Keratinocyte (primary cell): ENCODE measurements around the gene TBC1D19. TPM values are rescaled to one million over a fixed set of nuclear protein-coding genes. Genes with fewer than 3 reads are reported as not detected.

ENCODE experiments used
- DNase-seq: peaks from one replicate; pipeline ENCODE4 v3.0.0-alpha.2; 2011; ENCODE audit warnings: low read depth, missing footprints, low spot score
- FAIRE-seq: peaks from 2 replicates; lab custom pipeline; 2011; peaks lifted over from hg19 to GRCh38; lab: Jason Lieb, UNC
- H2AFZ ChIP-seq: 2 replicates; pipeline ENCODE4 v1.6.0; 2012; ENCODE audit warnings: low read length, control low read depth, inconsistent platforms; ENCODE audit not compliant: control insufficient read depth
- H3K27ac ChIP-seq: 2 replicates; pipeline ENCODE4 v1.5.1; 2011; ENCODE audit warnings: low read length; ENCODE audit not compliant: control insufficient read depth, insufficient read depth
- H3K27me3 ChIP-seq: 3 replicates; pipeline ENCODE4 v1.6.0; 2011; ENCODE audit warnings: low read length; ENCODE audit not compliant: control insufficient read depth, insufficient read depth; ENCODE audit errors: extremely low read depth
- H3K36me3 ChIP-seq, 2 experiments: 2 replicates in 1 of 2; 3 replicates in 1 of 2; pipeline ENCODE4 v1.5.1; 2011; ENCODE audit warnings: low read length in 2 of 2, mild to moderate bottlenecking in 1 of 2; ENCODE audit not compliant: control insufficient read depth in 2 of 2, insufficient read depth in 2 of 2; ENCODE audit errors: extremely low read depth in 1 of 2
- H3K4me1 ChIP-seq: 3 replicates; pipeline ENCODE4 v1.5.1; 2011; ENCODE audit warnings: low read length; ENCODE audit not compliant: control insufficient read depth, insufficient read depth; ENCODE audit errors: extremely low read depth
- H3K4me2 ChIP-seq: 3 replicates; pipeline ENCODE4 v1.6.0; 2011; ENCODE audit warnings: low read depth, low read length; ENCODE audit not compliant: control insufficient read depth, insufficient read depth; ENCODE audit errors: extremely low read depth
- H3K4me3 ChIP-seq, 3 experiments: fragments of 200-600 bp in 1 of 3; sonication (generic) in 1 of 3; 2 replicates in 2 of 3; 3 replicates in 1 of 3; pipeline ENCODE4 v1.5.1; 2011 to 2016; ENCODE audit warnings: low read length in 3 of 3, mild to moderate bottlenecking in 3 of 3, control low read depth in 2 of 3, inconsistent platforms in 1 of 3, low read depth in 1 of 3, mixed read lengths in 1 of 3, mixed run types in 1 of 3, moderate library complexity in 1 of 3; ENCODE audit not compliant: control insufficient read depth in 2 of 3, insufficient read depth in 2 of 3; ENCODE audit errors: extremely low read depth in 1 of 3
- H3K79me2 ChIP-seq: 2 replicates; pipeline ENCODE4 v1.6.0; 2012; ENCODE audit warnings: low read length; ENCODE audit not compliant: control insufficient read depth, insufficient read depth
- H3K9ac ChIP-seq: 3 replicates; pipeline ENCODE4 v1.6.0; 2011; ENCODE audit warnings: low read length; ENCODE audit not compliant: control insufficient read depth, insufficient read depth; ENCODE audit errors: extremely low read depth
- H3K9me1 ChIP-seq: 3 replicates; pipeline ENCODE4 v1.6.0; 2011; ENCODE audit warnings: low read length; ENCODE audit not compliant: control insufficient read depth, insufficient read depth; ENCODE audit errors: extremely low read depth
- H3K9me3 ChIP-seq: 2 replicates; pipeline ENCODE4 v1.5.1; 2012; ENCODE audit warnings: low read depth, low read length; ENCODE audit not compliant: control insufficient read depth
- H4K20me1 ChIP-seq: 3 replicates; pipeline ENCODE4 v1.6.0; 2011; ENCODE audit warnings: low read length; ENCODE audit not compliant: control insufficient read depth, insufficient read depth; ENCODE audit errors: extremely low read depth
- EZH2 ChIP-seq: IDR thresholded peaks from one replicate; pipeline ENCODE4 v1.6.1; 2012; ENCODE audit warnings: inconsistent platforms, mild to moderate bottlenecking, low read length, moderate library complexity
- dilution Hi-C: fragments of 300-500 bp; cut with MboI; formaldehyde crosslinking; loops from one replicate; pipeline ENCODE4 v1.7.0; 2020; ENCODE audit warnings: low sequenced_read_pairs; ENCODE audit not compliant: extremely low pct_ligation_motif_present
- polyA plus RNA-seq, 5 experiments: library from polyadenylated mRNA; depleted of rRNA in 3 of 5; stranded (reverse) in 3 of 5; stranded (forward) in 1 of 5; unstranded in 1 of 5; fragments of >200 nt; gene quantifications; 1 replicate in 1 of 5; 2 replicates in 3 of 5; 3 replicates in 1 of 5; pipeline versions ENCODE4 v1.2.1 to v1.2.3, GENCODE V29; 2011 to 2012; ENCODE audit warnings: missing spikeins in 2 of 5, low read depth in 1 of 5, low replicate concordance in 1 of 5
- TF ChIP-seq, protein P1 (sequence below), 3 experiments: IDR thresholded peaks in 1 of 3; conservative IDR thresholded peaks in 1 of 3; optimal IDR thresholded peaks in 1 of 3; 2 replicates in 2 of 3; 3 replicates in 1 of 3; pipeline versions ENCODE3 to v1.5.1; 2011; ENCODE audit warnings: low read length in 3 of 3, mild to moderate bottlenecking in 3 of 3, moderate library complexity in 2 of 3, control low read depth in 1 of 3, inconsistent platforms in 1 of 3; ENCODE audit not compliant: insufficient read depth in 2 of 3; ENCODE audit errors: extremely low read depth in 1 of 3

The TBC1D19 gene
- polyA plus RNA-seq, 1 donor (not counting 4 experiments of a cell fraction or from before 2014, with no cell fraction given), result 11.3 TPM

DNA sequence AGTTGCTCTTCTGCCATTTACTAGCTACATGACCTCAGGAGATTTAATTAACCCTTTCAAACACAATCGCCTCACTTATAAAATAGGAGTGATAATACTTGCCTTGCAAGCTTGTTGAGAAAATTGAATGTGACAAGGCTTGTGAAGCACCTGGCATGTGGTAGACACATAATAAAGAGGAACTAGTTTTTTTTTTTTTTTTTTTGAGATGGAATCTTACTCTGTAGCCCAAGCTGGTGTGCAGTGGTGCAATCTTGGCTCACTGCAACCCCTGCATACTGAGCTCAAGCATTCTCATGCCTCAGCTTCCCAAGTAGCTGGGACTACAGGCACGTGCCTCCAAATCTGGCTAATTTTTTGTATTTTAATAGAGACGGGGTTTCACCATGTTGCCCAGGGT is 203.0 kb downstream of the TBC1D19 start:
- Histone ChIP-seq H3K27ac (no peak overlapping the region), H2AFZ (no peak overlapping the region), H3K4me2 (no peak overlapping the region), H3K9me3 (no peaks in the 10 kb centered on the region), H3K79me2 (no peaks in the 10 kb centered on the region), H3K9me1 (peaks cover 6% of the 10 kb centered on the region), H3K9ac (no peak overlapping the region), H3K27me3 (no peaks in the 10 kb centered on the region), H3K36me3 (no peaks in the 10 kb centered on the region), H3K4me1 (peaks cover 23% of the 10 kb centered on the region), H4K20me1 (no peaks in the 10 kb centered on the region), H3K4me3 (no peak overlapping the region)
- dilution Hi-C loops, result no loop called here
- FAIRE-seq (no peak), DNase-seq (no peak)
- no peak for TF ChIP-seq EZH2

DNA sequence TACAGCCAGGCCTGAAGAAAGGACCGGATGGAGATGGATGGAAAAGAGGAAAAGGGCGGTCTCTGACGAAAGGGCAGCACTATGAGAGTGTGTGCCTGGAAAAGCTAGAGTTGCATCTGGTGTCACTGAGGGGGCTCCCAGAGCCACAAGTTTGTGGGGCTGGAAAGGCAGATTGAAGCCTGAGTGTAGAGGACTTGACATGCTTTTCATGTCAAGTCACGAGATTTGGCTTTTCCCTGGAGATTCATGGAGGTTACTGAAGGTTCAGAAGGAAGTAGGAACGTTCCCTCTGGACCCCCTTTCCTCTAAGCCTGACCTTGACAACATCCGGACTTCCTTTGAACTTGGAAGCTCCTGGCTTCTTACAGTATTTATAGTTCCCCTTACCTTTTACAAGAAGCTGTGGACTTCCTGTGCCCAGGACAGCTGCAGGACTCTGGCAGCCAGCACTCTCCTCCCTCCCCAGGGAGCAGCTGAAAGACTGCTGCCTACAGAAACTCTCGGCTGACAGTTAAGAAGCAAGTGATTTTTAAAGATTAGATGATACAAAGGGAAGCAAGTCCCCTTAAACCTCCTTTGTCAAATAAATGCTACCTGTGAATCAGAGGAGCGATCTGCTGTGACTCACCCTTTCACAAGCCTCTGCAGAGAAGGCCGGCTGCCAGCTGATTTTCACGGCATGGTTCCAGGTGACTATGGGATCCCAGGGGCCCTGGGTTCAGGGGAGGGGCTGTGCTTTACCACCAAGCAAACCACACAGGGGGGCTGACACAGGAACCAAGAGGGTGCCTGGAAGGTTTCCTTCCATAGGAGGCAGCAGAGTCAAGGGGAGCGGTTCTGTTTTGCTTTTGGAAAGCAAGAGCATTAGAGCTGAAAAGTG is 203.8 kb downstream of the TBC1D19 start:
- TF ChIP-seq, protein P1, sequence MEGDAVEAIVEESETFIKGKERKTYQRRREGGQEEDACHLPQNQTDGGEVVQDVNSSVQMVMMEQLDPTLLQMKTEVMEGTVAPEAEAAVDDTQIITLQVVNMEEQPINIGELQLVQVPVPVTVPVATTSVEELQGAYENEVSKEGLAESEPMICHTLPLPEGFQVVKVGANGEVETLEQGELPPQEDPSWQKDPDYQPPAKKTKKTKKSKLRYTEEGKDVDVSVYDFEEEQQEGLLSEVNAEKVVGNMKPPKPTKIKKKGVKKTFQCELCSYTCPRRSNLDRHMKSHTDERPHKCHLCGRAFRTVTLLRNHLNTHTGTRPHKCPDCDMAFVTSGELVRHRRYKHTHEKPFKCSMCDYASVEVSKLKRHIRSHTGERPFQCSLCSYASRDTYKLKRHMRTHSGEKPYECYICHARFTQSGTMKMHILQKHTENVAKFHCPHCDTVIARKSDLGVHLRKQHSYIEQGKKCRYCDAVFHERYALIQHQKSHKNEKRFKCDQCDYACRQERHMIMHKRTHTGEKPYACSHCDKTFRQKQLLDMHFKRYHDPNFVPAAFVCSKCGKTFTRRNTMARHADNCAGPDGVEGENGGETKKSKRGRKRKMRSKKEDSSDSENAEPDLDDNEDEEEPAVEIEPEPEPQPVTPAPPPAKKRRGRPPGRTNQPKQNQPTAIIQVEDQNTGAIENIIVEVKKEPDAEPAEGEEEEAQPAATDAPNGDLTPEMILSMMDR (optimal IDR thresholded peaks at IDR 0.05 in 1 of 3, IDR thresholded peaks at IDR 0.05 in 1 of 3, conservative IDR thresholded peaks at IDR 0.05 in 1 of 3; ENCODE audit: extremely low read depth in 1 of 3, insufficient read depth in 2 of 3, low read length in 3 of 3), result peak; percentile 27 to 53 (median 41)
- no peak for TF ChIP-seq EZH2
- no peaks in the 10 kb centered on the region for H3K27me3 ChIP-seq
- H3K4me1 ChIP-seq, result peaks cover 18% of the 10 kb centered on the region
- no peaks in the 10 kb centered on the region for H4K20me1 ChIP-seq
- H3K27ac ChIP-seq, result peak overlapping the region; percentile 60
- peak overlapping the region in 2 of 3 experiments; percentile 11 to 30 for H3K4me3 ChIP-seq
- H2AFZ ChIP-seq, result peak overlapping the region; percentile 44
- no peaks in the 10 kb centered on the region for H3K36me3 ChIP-seq
- no peaks in the 10 kb centered on the region for H3K9me3 ChIP-seq
- dilution Hi-C loops, result no loop called here
- DNase-seq, result no peak
- peak; percentile 86 for FAIRE-seq
- peak overlapping the region; percentile 46 for H3K9ac ChIP-seq
- peaks cover 6% of the 10 kb centered on the region for H3K9me1 ChIP-seq
- H3K79me2 ChIP-seq, result no peaks in the 10 kb centered on the region
- peak overlapping the region; percentile 82 for H3K4me2 ChIP-seq
